Hepatocyte (in vitro differentiated cells): Measurements from ENCODE around the gene CKB. TPM values are rescaled to one million over a fixed set of nuclear protein-coding genes. Genes with fewer than 3 reads are reported as not detected.

ENCODE experiments used
- DNase-seq: peaks from one replicate; pipeline ENCODE4 v3.0.0-alpha.2; 2016; ENCODE audit warnings: low spot score
- H2AFZ ChIP-seq: fragments of 200-600 bp; sonication (generic); 2 replicates; pipeline ENCODE4 v1.6.0; 2016; ENCODE audit warnings: antibody characterized with exemption, mild to moderate bottlenecking
- H3K27ac ChIP-seq: fragments of 200-600 bp; sonication (generic); 2 replicates; pipeline ENCODE4 v1.5.1; 2016; ENCODE audit warnings: mild to moderate bottlenecking
- H3K27me3 ChIP-seq: fragments of 200-600 bp; sonication (generic); 2 replicates; pipeline ENCODE4 v1.6.1; 2016
- H3K36me3 ChIP-seq: fragments of 200-600 bp; sonication (generic); replicated peaks from 2 replicates; pipeline ENCODE4 v1.5.1; 2016; ENCODE audit warnings: low read depth; ENCODE audit not compliant: insufficient read depth
- H3K4me1 ChIP-seq: fragments of 200-600 bp; sonication (generic); 2 replicates; pipeline ENCODE4 v1.5.1; 2016; ENCODE audit warnings: mild to moderate bottlenecking, moderate library complexity; ENCODE audit not compliant: insufficient read depth
- H3K4me2 ChIP-seq: fragments of 200-600 bp; sonication (generic); 2 replicates; pipeline ENCODE4 v1.6.0; 2016
- H3K4me3 ChIP-seq: fragments of 200-600 bp; sonication (generic); 2 replicates; pipeline ENCODE4 v1.5.1; 2016; ENCODE audit warnings: mild to moderate bottlenecking
- H3K79me2 ChIP-seq: fragments of 200-600 bp; sonication (generic); 2 replicates; pipeline ENCODE4 v1.6.0; 2017; ENCODE audit warnings: mild to moderate bottlenecking
- H3K9me2 ChIP-seq: fragments of 200-600 bp; sonication (generic); replicated peaks from 2 replicates; pipeline ENCODE4 v1.6.0; 2017; ENCODE audit warnings: mild to moderate bottlenecking; ENCODE audit not compliant: insufficient read depth
- H3K9me3 ChIP-seq: fragments of 200-600 bp; sonication (generic); 2 replicates; pipeline ENCODE4 v1.5.1; 2016; ENCODE audit warnings: low read depth, mild to moderate bottlenecking
- H4K20me1 ChIP-seq: fragments of 200-600 bp; sonication (generic); 2 replicates; pipeline ENCODE4 v1.6.0; 2016; ENCODE audit warnings: mild to moderate bottlenecking; ENCODE audit not compliant: insufficient read depth, poor library complexity, severe bottlenecking
- CTCF ChIP-seq: fragments of 200-600 bp; sonication (generic); IDR thresholded peaks from 2 replicates; pipeline ENCODE4 v1.5.1; 2016; ENCODE audit warnings: antibody characterized with exemption, mild to moderate bottlenecking; ENCODE audit not compliant: poor library complexity
- EZH2 ChIP-seq: fragments of 200-600 bp; sonication (generic); IDR thresholded peaks from 2 replicates; pipeline ENCODE4 v1.6.1; 2016; ENCODE audit warnings: antibody characterized with exemption, mild to moderate bottlenecking, borderline replicate concordance
- EZH2phosphoT487 ChIP-seq: fragments of 200-600 bp; sonication (generic); IDR thresholded peaks from one replicate; pipeline ENCODE4 v1.6.1; 2018; ENCODE audit warnings: antibody characterized with exemption, mild to moderate bottlenecking, low read depth, moderate library complexity; ENCODE audit not compliant: unreplicated experiment, severe bottlenecking
- WGBS: methylation state at CpG from one replicate; pipeline ENCODE4 v1.1.6; 2016; ENCODE audit warnings: low lambda C conversion rate; ENCODE audit errors: missing lambda C conversion rate; 5-methylcytosine and 5-hydroxymethylcytosine counted together
- polyA plus RNA-seq: library from polyadenylated mRNA; unstranded; fragments of >200 nt; fragmentation: Nextera tagmentation; extraction: Ambion mirVana; gene quantifications from 2 replicates; pipeline ENCODE4 v1.2.1, GENCODE V29; 2016
- total RNA-seq: library from RNA; depleted of rRNA; stranded (reverse); fragments of >200 nt; gene quantifications from 2 replicates; pipeline ENCODE4 v1.2.3, GENCODE V29; 2014

Gene CKB
- total and polyA plus RNA-seq, 2 experiments from 2014 or later = 682 to 2,829 TPM

GRCh38 chr14:103563844-103564505 lies 41.3 kb upstream of the CKB start:
- Histone ChIP-seq H3K36me3 (no peaks in the 10 kb centered on the region), H3K4me2 (peak overlapping the region; percentile 90), H4K20me1 (peaks cover 37% of the 10 kb centered on the region), H3K9me2 (no peaks in the 10 kb centered on the region), H3K4me1 (peaks cover 17% of the 10 kb centered on the region), H3K9me3 (no peaks in the 10 kb centered on the region), H2AFZ (no peak overlapping the region), H3K79me2 (peaks cover 96% of the 10 kb centered on the region), H3K4me3 (peak overlapping the region; percentile 100), H3K27ac (no peak overlapping the region), H3K27me3 (no peaks in the 10 kb centered on the region)
- TF ChIP-seq EZH2 (no peak), EZH2phosphoT487 (no peak), CTCF (no peak)
- 81% methylated on average over 21 of the region's 21 CpGs for WGBS
- no peak for DNase-seq

GRCh38 chr14:103563226-103563620 lies 40.6 kb upstream of the CKB start:
- H2AFZ ChIP-seq = peak overlapping the region; percentile 92
- H4K20me1 ChIP-seq = peaks cover 37% of the 10 kb centered on the region
- H3K27me3 ChIP-seq = no peaks in the 10 kb centered on the region
- DNase-seq = no peak
- H3K4me2 ChIP-seq = peak overlapping the region; percentile 90
- peak overlapping the region; percentile 100 for H3K4me3 ChIP-seq
- H3K36me3 ChIP-seq = no peaks in the 10 kb centered on the region
- H3K9me2 ChIP-seq = no peaks in the 10 kb centered on the region
- peaks cover 95% of the 10 kb centered on the region for H3K79me2 ChIP-seq
- no peaks in the 10 kb centered on the region for H3K9me3 ChIP-seq
- TF ChIP-seq EZH2phosphoT487 = no peak
- TF ChIP-seq CTCF = no peak
- TF ChIP-seq EZH2 = no peak
- H3K4me1 ChIP-seq = peaks cover 17% of the 10 kb centered on the region
- peak overlapping the region; percentile 100 for H3K27ac ChIP-seq
- 2% methylated on average over 21 of the region's 22 CpGs for WGBS

GRCh38 chr14:103562429-103563225 lies 40.0 kb upstream of the CKB start, which contains the start of the genes BAG5 and COA8:
TSS of gene BAG5 (minus strand) at chr14:103562657. CDS start at chr14:103561164, 1,493 bp downstream.
TSS of gene COA8 (plus strand) at chr14:103562960. CDS start at chr14:103563002, 42 bp downstream.
- Histone ChIP-seq H3K36me3 (no peaks in the 10 kb centered on the region), H3K4me3 (peak within 1 kb of the TSS; percentile 100), H3K79me2 (peaks cover 95% of the 10 kb centered on the region), H3K4me2 (peak within 1 kb of the TSS; percentile 98), H3K9me2 (no peaks in the 10 kb centered on the region), H2AFZ (peak within 1 kb of the TSS; percentile 92), H3K4me1 (peaks cover 17% of the 10 kb centered on the region), H4K20me1 (peaks cover 37% of the 10 kb centered on the region), H3K27ac (peak within 1 kb of the TSS; percentile 100), H3K27me3 (no peaks in the 10 kb centered on the region), H3K9me3 (no peaks in the 10 kb centered on the region)
- TF ChIP-seq EZH2 (no peak), EZH2phosphoT487 (no peak), CTCF (no peak)
- peak; percentile 92 for DNase-seq
- under 1% methylated on average over 48 of the region's 109 CpGs for WGBS
